Esophagus squamous epithelium (tissue), 5 donors: ENCODE data around the gene OBP2A. TPM values are rescaled to one million over a fixed set of nuclear protein-coding genes. Genes with fewer than 3 reads are reported as not detected.

Source experiments
- DNase-seq: peaks from one replicate; lab custom pipeline; 2025; lab: John Stamatoyannopoulos, UW
- H3K27ac ChIP-seq, 4 donors: fragments of 200-600 bp; sonication (generic); one replicate each; pipeline ENCODE4 v1.5.1; 2016 to 2019; ENCODE audit warnings: mild to moderate bottlenecking in 1 of 4
- H3K27me3 ChIP-seq, 4 donors: fragments of 200-600 bp; sonication (generic); 1 replicate in 3 of 4; 2 replicates in 1 of 4; pipeline versions ENCODE4 v1.5.1 to v1.6.0; 2017 to 2021; ENCODE audit warnings: antibody characterized with exemption in 1 of 4
- H3K36me3 ChIP-seq, 3 donors: fragments of 200-600 bp; sonication (generic); one replicate each; pipeline ENCODE4 v1.5.1; 2016 to 2019
- H3K4me1 ChIP-seq, 3 donors: fragments of 200-600 bp; sonication (generic); one replicate each; pipeline ENCODE4 v1.5.1; 2017 to 2019
- H3K4me3 ChIP-seq, 4 donors: fragments of 200-600 bp; sonication (generic); 1 replicate in 3 of 4; 2 replicates in 1 of 4; pipeline ENCODE4 v1.5.1; 2016 to 2019; ENCODE audit warnings: mild to moderate bottlenecking in 2 of 4, moderate library complexity in 1 of 4
- H3K9me3 ChIP-seq, 3 donors: fragments of 200-600 bp; sonication (generic); one replicate each; pipeline ENCODE4 v1.5.1; 2016 to 2019
- POLR2A ChIP-seq, 4 donors: fragments of 450-650 bp; IDR thresholded peaks; one replicate each; pipeline ENCODE4 v1.6.1; 2017; ENCODE audit warnings: antibody characterized with exemption in 4 of 4, mild to moderate bottlenecking in 4 of 4, moderate library complexity in 3 of 4
- WGBS, 2 donors: methylation state at CpG; one replicate each; pipeline ENCODE4 v1.1.5; 2018; 5-methylcytosine and 5-hydroxymethylcytosine counted together
- intact Hi-C: fragments of 100-400 bp; cut with DNase I; formaldehyde crosslinking; loops from one replicate; pipeline ENCODE4 v1.15.0; 2022
- total RNA-seq, 4 donors: library from RNA; depleted of rRNA; stranded (reverse); fragments of >200 nt; gene quantifications; one replicate each; pipeline ENCODE4 v1.1.0, GENCODE V29; 2016
- TF ChIP-seq, protein P1 (sequence below), 6 experiments: fragments of 450-650 bp in 4 of 6; fragments of 200-600 bp in 2 of 6; sonication (generic) in 2 of 6; IDR thresholded peaks; one replicate each; pipeline ENCODE4 v1.5.1; 2016 to 2019; ENCODE audit warnings: antibody characterized with exemption in 6 of 6, mild to moderate bottlenecking in 4 of 6, moderate library complexity in 4 of 6
- donor health status: DM: yes; HTN: yes; CAD: no.

The OBP2A gene
- total RNA-seq, 4 donors from 2014 or later = not detected

DNA sequence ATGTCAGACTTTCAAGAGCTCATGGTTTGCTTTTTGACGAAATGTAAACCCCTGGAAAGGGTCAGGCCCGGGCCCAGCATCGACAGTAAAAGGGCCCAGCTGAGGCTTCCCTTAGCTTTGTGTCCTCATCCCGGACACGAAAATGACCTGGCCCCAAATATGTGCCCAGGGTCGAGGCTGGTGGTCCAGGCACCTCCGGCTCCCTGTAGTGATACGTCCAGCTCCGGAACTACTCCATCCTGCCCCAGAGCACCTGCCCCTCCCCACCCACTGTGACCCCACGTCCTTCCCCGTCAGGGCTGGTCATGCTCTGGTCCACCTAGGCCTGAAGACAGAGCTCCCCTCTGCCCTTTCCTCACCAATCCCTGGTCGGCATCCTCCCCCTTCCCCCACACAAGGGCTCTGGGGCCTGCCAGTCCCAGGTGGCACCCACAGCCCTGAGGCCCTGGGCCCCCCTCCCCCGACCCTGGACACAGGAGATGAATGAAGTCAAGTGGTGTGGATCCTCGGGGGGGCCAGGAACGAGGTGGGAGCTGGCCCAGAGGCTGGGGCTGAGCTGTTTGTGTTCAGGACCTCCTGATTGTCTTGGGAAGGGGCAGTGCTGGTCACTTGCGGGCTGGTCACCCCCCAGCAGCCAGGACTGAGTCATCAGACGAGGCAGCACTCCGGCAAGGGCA is 6.2 kb downstream of the OBP2A start:
- 73 to 87% methylated on average over 3 to 14 of the region's 18 CpGs for WGBS, 2 donors

DNA sequence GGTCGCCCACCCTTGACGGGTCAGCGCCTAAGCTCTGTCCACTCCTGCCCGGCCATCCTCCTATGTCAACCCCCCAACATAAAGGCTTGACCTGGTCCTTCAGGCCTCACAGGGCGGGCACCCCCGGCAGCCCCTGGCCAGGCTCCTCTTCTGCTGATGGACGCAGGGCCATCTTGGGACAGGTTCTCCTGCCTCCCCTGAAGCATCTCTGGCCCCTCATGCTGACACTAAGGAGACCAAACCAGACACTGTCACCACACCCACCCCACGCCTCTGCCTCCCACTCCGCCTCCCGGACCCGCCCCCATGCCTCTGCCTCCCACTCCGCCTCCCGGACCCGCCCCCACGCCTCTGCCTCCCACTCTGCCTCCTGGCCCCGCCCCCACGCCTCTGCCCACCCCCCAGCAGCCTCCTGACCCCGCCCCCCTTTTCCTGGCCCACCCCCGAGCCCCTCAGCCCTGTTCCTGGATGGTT is 6.8 kb downstream of the OBP2A start:
- no peak overlapping the region for H3K27ac ChIP-seq
- peaks cover 0 to 32% (median 0%) of the 10 kb centered on the region in 4 donors for H3K27me3 ChIP-seq
- no peak for DNase-seq
- TF ChIP-seq POLR2A (IDR thresholded peaks at IDR 0.05) = no peak
- TF ChIP-seq, protein P1, sequence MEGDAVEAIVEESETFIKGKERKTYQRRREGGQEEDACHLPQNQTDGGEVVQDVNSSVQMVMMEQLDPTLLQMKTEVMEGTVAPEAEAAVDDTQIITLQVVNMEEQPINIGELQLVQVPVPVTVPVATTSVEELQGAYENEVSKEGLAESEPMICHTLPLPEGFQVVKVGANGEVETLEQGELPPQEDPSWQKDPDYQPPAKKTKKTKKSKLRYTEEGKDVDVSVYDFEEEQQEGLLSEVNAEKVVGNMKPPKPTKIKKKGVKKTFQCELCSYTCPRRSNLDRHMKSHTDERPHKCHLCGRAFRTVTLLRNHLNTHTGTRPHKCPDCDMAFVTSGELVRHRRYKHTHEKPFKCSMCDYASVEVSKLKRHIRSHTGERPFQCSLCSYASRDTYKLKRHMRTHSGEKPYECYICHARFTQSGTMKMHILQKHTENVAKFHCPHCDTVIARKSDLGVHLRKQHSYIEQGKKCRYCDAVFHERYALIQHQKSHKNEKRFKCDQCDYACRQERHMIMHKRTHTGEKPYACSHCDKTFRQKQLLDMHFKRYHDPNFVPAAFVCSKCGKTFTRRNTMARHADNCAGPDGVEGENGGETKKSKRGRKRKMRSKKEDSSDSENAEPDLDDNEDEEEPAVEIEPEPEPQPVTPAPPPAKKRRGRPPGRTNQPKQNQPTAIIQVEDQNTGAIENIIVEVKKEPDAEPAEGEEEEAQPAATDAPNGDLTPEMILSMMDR (IDR thresholded peaks at IDR 0.05) = no peak
- no peaks in the 10 kb centered on the region for H3K36me3 ChIP-seq
- H3K4me1 ChIP-seq = no peaks in the 10 kb centered on the region
- no peak overlapping the region for H3K4me3 ChIP-seq
- WGBS, 2 donors = 79 to 83% methylated on average over 8 to 10 of the region's 19 CpGs
- intact Hi-C loops = no loop called here
- no peaks in the 10 kb centered on the region for H3K9me3 ChIP-seq

More for the DNA sequence above, 6.2 kb downstream of the OBP2A start:
- no peak overlapping the region for H3K27ac ChIP-seq
- H3K4me3 ChIP-seq = no peak overlapping the region
- no peak for DNase-seq
- H3K27me3 ChIP-seq = peaks cover 0 to 37% (median 0%) of the 10 kb centered on the region in 4 donors
- intact Hi-C loops = no loop called here
- H3K36me3 ChIP-seq = no peaks in the 10 kb centered on the region
- H3K4me1 ChIP-seq = no peaks in the 10 kb centered on the region
- H3K9me3 ChIP-seq = no peaks in the 10 kb centered on the region
- no peak for TF ChIP-seq POLR2A (IDR thresholded peaks at IDR 0.05)
- TF ChIP-seq, protein P1 (IDR thresholded peaks at IDR 0.05) = no peak

DNA sequence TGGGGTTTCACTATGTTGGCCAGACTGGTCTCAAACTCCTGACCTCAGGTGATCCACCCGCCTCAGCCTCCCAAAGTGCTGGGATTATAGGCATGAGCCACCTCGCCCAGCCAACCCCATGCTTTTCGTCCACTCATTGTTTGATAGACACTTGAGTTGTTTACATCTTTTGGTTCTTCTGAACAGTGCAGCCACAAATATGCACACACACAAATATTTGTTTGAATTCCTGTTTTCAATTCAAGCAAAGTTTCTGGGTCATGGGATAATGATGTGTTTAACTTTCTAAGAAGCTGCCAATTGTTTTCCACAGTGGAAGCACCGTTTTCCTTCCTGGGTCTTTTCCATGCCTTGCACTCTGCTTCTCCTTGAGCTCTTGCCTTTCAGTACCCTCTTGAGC is 8.8 kb downstream of the OBP2A start:
- H3K36me3 ChIP-seq = no peaks in the 10 kb centered on the region
- H3K27ac ChIP-seq = no peak overlapping the region
- no peaks in the 10 kb centered on the region for H3K9me3 ChIP-seq
- TF ChIP-seq POLR2A (IDR thresholded peaks at IDR 0.05) = no peak
- TF ChIP-seq, protein P1 (IDR thresholded peaks at IDR 0.05) = no peak
- intact Hi-C loops = no loop called here
- no peak overlapping the region for H3K4me3 ChIP-seq
- 58 to 77% methylated on average over 4 of the region's 4 CpGs for WGBS, 2 donors
- H3K27me3 ChIP-seq = peaks cover 0 to 19% (median 0%) of the 10 kb centered on the region in 4 donors
- no peak for DNase-seq
- H3K4me1 ChIP-seq = no peaks in the 10 kb centered on the region

DNA sequence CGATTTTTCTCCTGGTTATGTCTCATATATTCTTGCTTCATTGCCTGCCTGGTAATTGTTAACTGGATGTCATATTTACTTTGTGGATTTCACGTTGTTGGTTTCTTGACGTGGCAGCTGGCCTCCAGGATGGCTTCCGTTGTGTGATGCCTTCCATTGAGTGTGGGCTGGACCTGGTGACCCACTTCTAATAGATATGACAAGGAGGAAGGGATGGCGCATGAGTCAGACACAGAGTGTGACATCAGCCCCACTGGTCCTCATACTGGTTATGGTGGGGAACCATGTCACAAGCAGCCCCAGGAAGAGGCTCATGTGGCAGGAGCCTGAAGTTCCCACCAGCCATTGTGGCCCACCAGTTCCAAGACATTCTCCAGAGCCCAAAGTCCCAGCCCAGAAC is 9.3 kb downstream of the OBP2A start:
- Histone ChIP-seq H3K4me1 (no peaks in the 10 kb centered on the region), H3K4me3 (no peak overlapping the region), H3K36me3 (no peaks in the 10 kb centered on the region), H3K27me3 (peaks cover 0 to 16% (median 0%) of the 10 kb centered on the region in 4 donors), H3K27ac (no peak overlapping the region), H3K9me3 (no peaks in the 10 kb centered on the region)
- WGBS, 2 donors = 77% methylated on average over 4 to 5 of the region's 5 CpGs
- no peak for TF ChIP-seq POLR2A (IDR thresholded peaks at IDR 0.05)
- TF ChIP-seq, protein P1 (IDR thresholded peaks at IDR 0.05) = no peak
- no peak for DNase-seq
- intact Hi-C loops = no loop called here

DNA sequence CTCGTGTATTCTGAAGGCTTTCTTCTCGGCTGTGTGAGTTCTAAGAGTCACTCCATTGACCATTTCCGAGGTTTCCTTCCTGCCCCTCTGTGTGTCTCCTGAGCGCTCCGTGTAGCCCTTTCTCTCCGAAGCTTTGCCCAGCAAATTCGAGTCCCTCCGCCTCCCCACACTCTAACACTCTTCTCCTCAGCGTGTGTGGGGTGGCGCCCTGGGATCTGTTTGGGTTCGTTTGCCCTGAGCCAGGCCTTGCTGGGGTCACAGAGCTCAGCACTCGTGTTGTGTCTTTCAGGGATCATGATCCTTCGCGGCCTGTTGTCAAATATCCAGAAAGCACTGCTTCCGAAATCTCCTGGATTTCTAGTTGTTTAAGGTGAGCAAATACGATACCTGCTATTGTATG is 10.0 kb downstream of the OBP2A start:
- no peaks in the 10 kb centered on the region for H3K4me1 ChIP-seq
- H3K4me3 ChIP-seq = no peak overlapping the region
- DNase-seq = no peak
- intact Hi-C loops = no loop called here
- 71 to 76% methylated on average over 11 to 15 of the region's 16 CpGs for WGBS, 2 donors
- H3K27ac ChIP-seq = no peak overlapping the region
- peaks cover 0 to 14% (median 0%) of the 10 kb centered on the region in 4 donors for H3K27me3 ChIP-seq
- TF ChIP-seq, protein P1 (IDR thresholded peaks at IDR 0.05) = no peak
- no peak for TF ChIP-seq POLR2A (IDR thresholded peaks at IDR 0.05)
- H3K9me3 ChIP-seq = no peaks in the 10 kb centered on the region
- no peaks in the 10 kb centered on the region for H3K36me3 ChIP-seq
